LNCaP clone FGC (cell line): Measurements from ENCODE around the gene EEF1A2.

ENCODE experiments used
- DNase-seq: peaks from one replicate; pipeline ENCODE4 v3.0.0-alpha.2; 2011; ENCODE audit warnings: low read depth
- H3K4me3 ChIP-seq: 2 replicates; pipeline ENCODE4 v1.5.1; 2011; ENCODE audit warnings: mild to moderate bottlenecking, low read depth, low read length, control low read depth
- CTCF ChIP-seq: IDR thresholded peaks from 2 replicates; pipeline ENCODE4 v1.5.1; 2012; ENCODE audit warnings: mild to moderate bottlenecking; ENCODE audit not compliant: control insufficient read depth, insufficient read depth; ENCODE audit errors: extremely low read depth

The EEF1A2 gene

GRCh38 chr20:63513207-63513606 lies 14.3 kb upstream of the EEF1A2 start:
- DNase-seq = no peak
- H3K4me3 ChIP-seq = no peak overlapping the region
- no peak for TF ChIP-seq CTCF

- H3K4me3 ChIP-seq = no peak overlapping the region
- no peak for DNase-seq
- no peak for TF ChIP-seq CTCF
Observed at GRCh38 chr20:63509088-63509564, 10.2 kb upstream of the EEF1A2 start.

- no peak overlapping the region for H3K4me3 ChIP-seq
- TF ChIP-seq CTCF = no peak
- no peak for DNase-seq
Observed at GRCh38 chr20:63508072-63508768, 9.3 kb upstream of the EEF1A2 start.

GRCh38 chr20:63507083-63507743 lies 8.3 kb upstream of the EEF1A2 start:
- TF ChIP-seq CTCF = no peak
- no peak overlapping the region for H3K4me3 ChIP-seq
- no peak for DNase-seq

GRCh38 chr20:63505723-63506122 lies 6.8 kb upstream of the EEF1A2 start:
- no peak for DNase-seq
- no peak for TF ChIP-seq CTCF
- no peak overlapping the region for H3K4me3 ChIP-seq

- no peak overlapping the region for H3K4me3 ChIP-seq
- no peak for DNase-seq
- no peak for TF ChIP-seq CTCF
Observed at GRCh38 chr20:63505281-63505680, 6.4 kb upstream of the EEF1A2 start.

GRCh38 chr20:63504642-63505041 lies 5.8 kb upstream of the EEF1A2 start:
- no peak overlapping the region for H3K4me3 ChIP-seq
- DNase-seq = no peak

More at GRCh38 chr20:63504642-63505041, 5.8 kb upstream of the EEF1A2 start:
- TF ChIP-seq CTCF = no peak
